HG02678 (cell line): ENCODE measurements around the gene BOLA2.
A peak's percentile ranks its signal among the peaks of the same experiment; 100 is the strongest.
"Not testable (repeated sequence)": the region's sequence is repeated elsewhere in the genome, so short reads cannot be mapped to it uniquely, and the experiment has no call there.

Experiments used
- ATAC-seq: cut with Tn5 transposase; IDR thresholded peaks from one replicate; pipeline ENCODE4 v1.9.1; 2021; ENCODE audit warnings: mild to moderate bottlenecking, moderate library complexity; ENCODE audit not compliant: unreplicated experiment

The BOLA2 gene

DNA sequence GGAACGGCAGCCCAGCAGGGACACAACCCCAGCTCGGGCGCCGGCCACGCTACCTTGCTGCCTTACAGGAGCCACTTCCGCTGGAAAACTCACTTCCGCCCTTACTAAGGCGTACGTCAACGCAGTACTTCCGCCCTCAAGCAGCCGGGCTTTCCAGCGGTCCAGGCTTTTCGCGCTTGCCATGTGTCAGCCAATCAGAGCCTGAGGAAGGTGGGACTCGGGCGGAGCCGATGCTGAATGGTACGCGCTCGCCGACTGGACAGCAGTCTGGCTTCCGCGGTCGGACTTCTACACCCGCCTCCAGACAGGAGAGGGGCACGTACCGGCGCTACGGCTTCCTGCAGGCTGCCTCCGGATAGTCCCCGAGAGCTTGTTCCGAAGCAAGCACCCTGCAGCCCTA, at the start of gene BOLA2, which contains the start of gene SLX1B:
TSS of gene BOLA2 (minus strand) at position 83 of the 400 bp plus-strand sequence. CDS start 98 bp downstream, outside the sequence.
TSS of gene SLX1B (plus strand) at position 265 of the 400 bp plus-strand sequence.
- ATAC-seq: peak; percentile 86

- ATAC-seq: not testable (repeated sequence)
Observed at GRCh38 chr16:29482276-29482675, 28.1 kb upstream of the BOLA2 start.

DNA sequence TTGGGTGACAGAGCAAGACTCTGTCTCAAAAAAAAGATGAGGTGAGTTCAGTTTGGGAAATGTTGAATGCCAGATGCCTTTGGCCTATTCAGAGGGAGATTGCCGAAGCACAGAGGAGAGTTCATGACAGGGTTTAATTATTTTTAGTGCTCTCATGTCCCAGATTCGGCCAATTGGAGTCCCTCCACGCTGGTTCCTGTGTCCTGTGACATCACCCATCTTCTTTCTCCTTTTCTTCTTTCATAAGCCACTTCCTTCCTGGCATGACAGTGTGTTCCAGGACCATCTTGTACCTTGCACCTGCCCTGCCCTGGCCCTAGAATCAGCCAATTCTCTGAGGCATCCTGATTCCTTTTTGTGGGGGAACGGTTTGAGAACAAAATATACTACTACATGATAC, 17.9 kb upstream of the BOLA2 start:
- not testable (repeated sequence) for ATAC-seq

DNA sequence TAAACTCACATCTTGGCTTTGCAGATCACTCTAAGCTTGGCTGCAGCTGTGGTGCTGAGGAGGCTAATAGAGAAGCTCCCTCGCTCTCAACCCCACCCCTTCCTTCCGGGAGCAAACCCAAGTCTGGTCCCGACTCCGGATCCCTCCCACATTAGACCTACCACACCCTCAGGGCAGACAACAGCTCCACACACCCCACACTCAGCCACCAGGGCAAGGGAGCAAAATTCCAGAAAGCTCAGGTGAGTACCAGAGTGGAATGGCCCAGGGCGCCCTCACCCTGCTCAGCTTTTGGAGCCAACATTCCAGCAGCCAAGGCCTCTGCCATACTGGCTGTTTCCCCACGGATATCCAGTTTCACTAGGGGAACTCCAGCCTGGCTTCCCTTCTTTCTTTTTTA, 15.5 kb upstream of the BOLA2 start:
- ATAC-seq: not testable (repeated sequence)

DNA sequence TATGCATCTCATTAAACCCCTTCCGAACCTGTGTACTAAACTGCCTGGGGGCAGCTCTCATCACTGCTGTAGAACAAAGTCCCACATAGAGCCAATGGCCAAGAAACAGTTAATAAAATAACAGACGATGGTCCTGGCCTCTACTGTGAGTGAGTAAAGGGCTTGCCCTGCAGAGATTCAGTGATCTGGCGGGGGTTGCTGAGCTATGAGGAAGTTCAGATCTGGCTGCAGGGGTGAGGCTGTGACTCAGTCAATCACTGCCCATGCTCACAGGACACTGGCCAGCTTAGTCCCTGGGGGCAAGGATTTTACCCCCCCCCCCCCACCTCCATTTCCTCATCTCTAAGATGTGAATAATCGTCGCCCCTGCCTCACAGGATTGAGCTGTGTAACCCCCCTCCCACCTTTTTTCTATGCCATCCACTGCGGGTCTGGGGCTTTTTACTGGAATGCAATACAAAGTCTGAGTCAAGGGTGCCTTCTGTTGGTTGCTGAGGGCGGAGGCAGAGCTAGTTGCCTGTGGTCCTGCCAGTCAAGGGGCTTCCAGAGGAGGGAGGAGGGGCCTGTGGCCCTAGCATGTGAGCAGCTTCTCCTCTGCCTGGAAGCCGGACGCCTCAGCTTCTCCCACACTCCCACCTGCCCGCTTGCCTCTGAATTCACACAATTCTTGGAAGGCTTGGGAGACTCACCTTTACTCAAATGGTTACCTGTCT, 13.7 kb upstream of the BOLA2 start:
- not testable (repeated sequence) for ATAC-seq

DNA sequence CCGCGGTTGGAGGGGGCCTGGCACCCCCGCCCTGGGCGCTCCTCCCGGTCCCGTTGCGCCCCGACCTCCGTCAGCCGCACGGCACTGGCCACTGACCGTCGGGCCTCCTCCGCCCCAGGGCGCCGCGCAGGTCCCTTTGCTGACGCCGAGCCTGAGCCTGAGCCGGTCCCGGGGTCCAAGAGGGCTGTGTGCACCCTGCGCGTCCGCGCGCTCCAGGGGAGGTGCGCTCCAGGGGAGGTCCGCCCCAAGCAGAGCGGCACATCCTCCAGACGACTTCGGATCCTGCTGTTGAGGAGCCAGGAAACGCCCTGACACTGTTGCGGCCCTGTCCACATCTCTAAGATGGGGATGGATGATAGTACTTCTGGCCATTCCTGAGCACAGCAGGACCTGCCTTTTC, 12.8 kb upstream of the BOLA2 start:
- not testable (repeated sequence) for ATAC-seq

DNA sequence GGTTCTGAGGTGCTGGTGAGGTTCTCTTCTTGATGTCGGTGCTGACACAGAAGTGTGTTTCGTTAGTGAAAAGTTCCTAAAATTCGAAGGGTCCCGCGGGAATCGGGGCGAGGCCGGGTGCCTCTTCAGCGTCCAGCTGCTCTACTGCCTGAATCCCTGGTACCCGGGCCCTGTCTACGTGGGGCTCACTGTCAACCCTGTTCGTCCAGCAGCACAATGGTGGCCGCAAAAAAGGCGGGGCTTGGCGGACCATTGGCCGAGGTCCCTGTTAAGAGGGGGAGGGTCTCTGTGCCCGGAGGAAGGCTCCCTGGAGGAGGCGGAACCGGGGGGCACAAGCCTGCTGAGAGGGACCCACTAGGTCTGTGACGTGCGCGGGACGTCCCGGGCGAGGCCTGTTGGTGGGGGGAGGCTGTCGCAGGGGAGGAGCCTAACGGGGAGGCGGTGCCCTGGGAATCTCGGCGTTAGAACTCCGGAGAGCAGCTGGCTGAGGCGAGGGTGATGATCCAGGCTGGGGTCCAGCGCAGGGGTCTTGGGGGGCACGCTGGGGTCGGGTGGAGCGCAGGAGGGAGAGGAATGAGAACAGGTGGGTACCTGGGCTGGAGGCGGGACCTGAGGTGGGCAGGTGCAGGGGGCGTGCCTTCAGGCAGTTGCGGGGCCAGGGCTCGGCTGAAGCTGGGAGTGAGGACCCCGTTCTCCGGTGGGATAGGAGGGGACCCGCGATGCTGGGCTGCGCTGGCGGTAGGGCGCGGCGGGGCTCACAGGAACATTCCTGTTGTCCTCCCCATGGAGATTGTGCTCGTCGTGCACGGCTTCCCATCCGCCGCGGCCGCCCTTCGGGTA, 12.1 kb upstream of the BOLA2 start:
- ATAC-seq: not testable (repeated sequence)

DNA sequence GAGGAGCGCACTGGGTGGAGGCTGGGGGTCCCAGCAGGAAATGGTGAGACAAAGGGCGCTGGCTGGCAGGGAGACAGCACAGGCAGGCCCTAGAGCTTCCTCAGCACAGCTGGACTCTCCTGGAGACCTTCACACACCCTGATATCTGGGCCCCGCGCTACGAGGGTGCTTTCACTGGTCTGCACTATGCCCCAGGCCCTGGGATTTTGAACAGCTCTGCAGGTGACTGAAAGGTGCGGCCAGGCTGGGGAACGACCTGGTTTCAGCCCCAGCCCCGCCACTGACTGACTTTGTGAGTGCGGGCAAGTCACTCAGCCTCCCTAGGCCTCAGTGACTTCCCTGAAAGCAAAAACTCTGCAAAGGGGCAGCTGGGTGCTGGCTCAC, 6.5 kb upstream of the BOLA2 start:
- not testable (repeated sequence) for ATAC-seq

DNA sequence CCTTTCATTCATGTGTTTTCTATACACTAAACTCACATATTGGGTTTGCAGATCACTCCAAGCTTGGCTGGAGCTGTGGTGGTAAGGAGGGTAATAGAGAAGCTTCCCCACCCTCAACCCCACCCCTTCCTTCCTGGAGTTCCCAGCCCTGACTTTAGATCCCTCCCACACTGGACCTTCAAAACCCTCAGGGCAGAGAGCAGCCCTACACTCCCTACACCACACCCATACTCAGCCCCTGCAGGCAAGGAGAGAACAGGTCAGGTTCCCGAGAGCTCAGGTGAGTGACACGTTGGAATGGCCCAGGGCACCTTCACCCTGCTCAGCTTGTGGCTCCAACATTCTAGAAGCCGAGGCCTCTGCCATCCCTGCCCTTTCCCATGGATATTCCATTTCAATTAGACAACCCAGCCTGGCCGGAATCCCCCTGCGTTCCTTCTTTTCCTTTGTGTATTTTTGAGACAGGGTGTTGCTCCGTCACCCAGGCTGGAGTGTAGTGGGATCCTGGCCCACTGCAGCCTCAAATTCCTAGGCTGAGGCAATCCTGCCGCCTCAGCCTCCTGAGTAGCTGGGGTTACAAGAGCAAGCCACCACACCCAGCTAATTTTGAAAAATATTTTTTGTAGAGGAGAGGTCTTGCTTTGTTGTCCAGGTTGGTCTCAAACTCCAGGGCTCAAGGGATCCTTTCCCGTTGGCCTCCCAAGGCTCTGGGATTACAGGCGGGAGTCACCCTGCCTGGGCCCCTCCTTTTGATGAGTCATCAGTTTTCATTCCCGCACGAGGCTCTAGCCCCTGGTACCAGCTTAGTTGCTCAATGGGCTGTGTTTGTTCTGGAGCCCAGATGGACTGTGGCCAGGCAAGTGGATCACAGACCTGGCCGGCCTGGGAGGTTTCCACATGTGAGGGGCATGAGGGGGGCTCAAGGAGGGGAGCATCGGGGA, 5.8 kb upstream of the BOLA2 start, which contains the start of gene SULT1A4:
TSS of gene SULT1A4 (plus strand) at position 208 of the 941 bp plus-strand sequence. CDS start 1,473 bp downstream, outside the sequence.
- not testable (repeated sequence) for ATAC-seq

GRCh38 chr16:29457660-29458059, 3.5 kb upstream of the BOLA2 start:
- ATAC-seq: not testable (repeated sequence)

- peak; percentile 65 for ATAC-seq
Observed at GRCh38 chr16:29454828-29455227, 677 bp upstream of the BOLA2 start.

DNA sequence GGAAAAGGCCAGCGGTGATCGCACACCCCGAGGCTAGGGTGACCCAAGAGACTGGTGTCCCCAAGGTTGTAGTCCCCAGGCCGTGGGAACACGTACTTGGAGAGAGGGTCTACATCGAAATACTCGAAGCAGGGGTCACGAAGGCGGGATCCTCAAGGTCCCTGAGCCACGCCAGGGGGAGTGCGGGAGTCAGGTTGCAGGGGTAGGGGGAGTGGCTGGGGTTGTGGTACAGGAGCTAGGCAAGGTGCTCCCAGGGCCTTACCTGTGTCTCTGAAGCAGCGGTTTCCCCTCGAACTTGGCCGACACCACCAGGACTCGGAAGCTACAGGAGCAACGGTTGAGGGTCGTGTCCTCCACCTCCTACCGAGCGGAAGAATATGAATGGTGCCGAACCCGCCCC, 397 bp downstream of the BOLA2 start:
- not testable (repeated sequence) for ATAC-seq

GRCh38 chr16:29425390-29425789, 28.8 kb downstream of the BOLA2 start:
- not testable (repeated sequence) for ATAC-seq

DNA sequence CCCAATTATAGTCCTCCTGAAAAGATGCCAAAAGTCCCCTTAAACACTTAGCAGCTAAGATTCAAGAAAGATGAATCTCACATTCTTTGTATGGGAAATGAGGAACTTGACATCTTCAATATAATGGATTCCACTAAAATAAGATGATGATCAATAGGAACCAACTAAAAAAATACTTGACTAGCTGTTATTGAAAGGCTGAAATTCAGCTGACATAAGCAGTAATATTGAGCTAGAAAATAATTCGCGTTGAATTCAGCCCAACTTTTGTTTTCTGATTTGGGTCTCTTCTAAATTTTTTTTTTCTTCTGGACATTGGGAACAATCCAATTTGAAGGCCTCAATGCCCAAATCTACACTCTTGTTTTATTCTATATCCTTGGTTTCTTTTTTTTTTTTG, 30.6 kb downstream of the BOLA2 start:
- ATAC-seq: not testable (repeated sequence)

DNA sequence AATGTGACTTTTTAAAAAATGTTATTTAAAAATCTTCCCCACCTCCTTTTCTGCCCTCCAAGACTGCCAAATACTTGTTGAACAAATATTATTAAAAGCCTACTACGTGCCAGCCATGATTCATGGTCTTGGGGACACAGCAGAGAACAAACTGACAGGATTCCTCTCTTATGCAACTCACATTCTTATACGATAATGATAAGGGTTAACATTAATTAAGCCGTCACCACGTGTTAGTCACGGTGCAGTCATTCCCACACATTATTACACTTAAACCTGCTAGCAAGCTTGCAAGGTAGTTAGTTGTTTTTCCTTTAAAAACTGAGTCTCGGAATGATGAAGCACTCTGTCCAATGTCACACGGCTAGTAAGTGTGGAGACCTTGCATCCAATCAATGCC, 48.9 kb downstream of the BOLA2 start:
- not testable (repeated sequence) for ATAC-seq
